GM19043 (cell line): ENCODE data around the gene GPRC5D.

Experiments used
- ATAC-seq: cut with Tn5 transposase; IDR thresholded peaks from one replicate; pipeline ENCODE4 v1.9.1; 2021; ENCODE audit warnings: low read depth; ENCODE audit not compliant: unreplicated experiment

Gene GPRC5D

DNA sequence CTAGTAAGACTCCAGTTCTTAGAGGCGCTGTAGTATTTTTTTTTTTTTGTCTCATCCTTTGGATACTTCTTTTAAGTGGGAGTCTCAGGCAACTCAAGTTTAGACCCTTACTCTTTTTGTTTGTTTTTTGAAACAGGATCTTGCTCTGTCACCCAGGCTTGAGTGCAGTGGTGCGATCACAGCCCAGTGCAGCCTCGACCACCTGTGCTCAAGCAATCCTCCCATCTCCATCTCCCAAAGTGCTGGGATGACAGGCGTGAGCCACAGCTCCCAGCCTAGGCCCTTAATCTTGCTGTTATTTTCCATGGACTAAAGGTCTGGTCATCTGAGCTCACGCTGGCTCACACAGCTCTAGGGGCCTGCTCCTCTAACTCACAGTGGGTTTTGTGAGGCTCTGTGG is 39.3 kb downstream of the GPRC5D start:
- no peak for ATAC-seq

DNA sequence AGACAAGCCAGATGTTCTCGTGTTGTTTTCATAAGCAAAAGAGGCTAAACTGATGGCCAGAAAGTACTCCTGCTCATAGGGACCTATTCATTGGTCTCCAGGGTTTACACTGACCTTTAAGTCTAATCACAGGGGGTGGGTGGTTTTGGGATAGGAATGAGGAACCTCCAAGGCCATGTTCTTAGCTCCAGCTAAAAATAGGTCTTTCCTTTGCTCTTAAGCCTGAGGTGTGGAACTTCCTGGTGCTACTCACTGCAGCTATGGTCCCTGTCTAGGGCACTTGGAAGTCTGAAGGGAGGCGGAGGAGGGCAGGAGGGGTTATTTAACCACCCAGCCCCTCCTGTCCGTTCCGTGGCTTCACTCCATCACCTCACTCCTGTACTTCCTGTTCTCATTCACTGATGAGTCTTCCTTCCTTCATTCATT is 42.0 kb downstream of the GPRC5D start:
- no peak for ATAC-seq

DNA sequence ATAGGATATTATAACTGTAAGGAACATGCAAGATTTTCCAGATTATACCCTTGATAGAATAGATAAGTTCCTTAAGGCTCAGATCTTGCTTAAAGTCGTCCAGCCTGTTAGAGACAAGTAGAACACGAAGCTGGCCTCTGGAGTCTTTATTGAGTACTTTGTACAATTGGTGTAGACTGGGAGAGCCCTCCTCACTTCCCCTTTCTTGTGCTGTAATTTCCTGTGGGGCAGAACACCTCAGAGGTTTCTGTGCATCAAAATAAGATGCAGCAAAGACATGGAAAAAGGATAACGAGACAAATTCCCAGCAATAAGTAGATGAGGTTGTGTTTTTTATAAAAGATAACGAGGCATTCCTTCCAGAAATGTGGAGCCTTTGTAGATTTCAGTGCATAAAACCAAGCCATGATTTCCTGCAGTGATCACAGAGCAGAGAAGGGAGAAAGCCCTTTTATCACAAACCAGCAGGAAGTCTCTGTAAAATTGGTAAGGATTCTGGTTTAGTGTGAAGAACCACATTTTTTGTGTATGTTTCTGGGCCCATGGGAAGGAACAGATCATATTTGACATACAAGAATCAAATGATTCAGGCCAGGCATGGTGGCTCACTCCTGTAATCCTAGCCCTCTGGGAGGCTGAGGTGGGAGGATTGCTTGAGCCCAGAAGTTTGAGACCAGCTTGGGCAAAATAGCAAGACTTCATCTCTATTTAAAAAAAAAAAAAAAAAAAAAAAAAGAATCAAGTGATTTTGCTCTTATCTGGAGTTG is 42.6 kb downstream of the GPRC5D start:
- ATAC-seq, result peak; percentile 83

DNA sequence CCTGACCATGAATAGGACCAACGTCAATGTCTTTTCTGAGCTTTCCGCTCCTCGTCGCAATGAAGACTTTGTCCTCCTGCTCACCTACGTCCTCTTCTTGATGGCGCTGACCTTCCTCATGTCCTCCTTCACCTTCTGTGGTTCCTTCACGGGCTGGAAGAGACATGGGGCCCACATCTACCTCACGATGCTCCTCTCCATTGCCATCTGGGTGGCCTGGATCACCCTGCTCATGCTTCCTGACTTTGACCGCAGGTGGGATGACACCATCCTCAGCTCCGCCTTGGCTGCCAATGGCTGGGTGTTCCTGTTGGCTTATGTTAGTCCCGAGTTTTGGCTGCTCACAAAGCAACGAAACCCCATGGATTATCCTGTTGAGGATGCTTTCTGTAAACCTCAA is 43.3 kb downstream of the GPRC5D start:
- ATAC-seq, result no peak

DNA sequence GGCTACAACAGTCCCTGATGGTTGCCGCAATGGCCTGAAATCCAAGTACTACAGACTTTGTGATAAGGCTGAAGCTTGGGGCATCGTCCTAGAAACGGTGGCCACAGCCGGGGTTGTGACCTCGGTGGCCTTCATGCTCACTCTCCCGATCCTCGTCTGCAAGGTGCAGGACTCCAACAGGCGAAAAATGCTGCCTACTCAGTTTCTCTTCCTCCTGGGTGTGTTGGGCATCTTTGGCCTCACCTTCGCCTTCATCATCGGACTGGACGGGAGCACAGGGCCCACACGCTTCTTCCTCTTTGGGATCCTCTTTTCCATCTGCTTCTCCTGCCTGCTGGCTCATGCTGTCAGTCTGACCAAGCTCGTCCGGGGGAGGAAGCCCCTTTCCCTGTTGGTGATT is 43.7 kb downstream of the GPRC5D start:
- no peak for ATAC-seq

DNA sequence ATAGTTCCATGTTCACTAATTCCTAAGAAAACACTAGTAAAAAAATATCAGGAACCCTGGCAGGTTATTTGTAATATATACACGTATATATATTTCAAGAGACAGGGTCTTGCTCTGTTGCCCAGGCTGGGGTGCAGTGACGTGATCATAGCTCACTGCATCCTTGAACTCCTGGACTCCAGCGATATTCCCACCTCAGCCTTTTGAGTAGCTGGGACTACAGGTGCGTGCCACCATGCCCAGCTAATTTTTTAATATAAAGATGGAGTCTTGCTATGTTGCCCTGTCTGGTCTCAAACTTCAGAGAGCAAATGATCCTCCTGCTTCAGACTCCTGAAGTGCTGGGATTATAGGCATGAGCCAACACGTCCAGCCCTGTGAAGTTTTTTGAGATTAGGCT is 44.4 kb downstream of the GPRC5D start:
- no peak for ATAC-seq

DNA sequence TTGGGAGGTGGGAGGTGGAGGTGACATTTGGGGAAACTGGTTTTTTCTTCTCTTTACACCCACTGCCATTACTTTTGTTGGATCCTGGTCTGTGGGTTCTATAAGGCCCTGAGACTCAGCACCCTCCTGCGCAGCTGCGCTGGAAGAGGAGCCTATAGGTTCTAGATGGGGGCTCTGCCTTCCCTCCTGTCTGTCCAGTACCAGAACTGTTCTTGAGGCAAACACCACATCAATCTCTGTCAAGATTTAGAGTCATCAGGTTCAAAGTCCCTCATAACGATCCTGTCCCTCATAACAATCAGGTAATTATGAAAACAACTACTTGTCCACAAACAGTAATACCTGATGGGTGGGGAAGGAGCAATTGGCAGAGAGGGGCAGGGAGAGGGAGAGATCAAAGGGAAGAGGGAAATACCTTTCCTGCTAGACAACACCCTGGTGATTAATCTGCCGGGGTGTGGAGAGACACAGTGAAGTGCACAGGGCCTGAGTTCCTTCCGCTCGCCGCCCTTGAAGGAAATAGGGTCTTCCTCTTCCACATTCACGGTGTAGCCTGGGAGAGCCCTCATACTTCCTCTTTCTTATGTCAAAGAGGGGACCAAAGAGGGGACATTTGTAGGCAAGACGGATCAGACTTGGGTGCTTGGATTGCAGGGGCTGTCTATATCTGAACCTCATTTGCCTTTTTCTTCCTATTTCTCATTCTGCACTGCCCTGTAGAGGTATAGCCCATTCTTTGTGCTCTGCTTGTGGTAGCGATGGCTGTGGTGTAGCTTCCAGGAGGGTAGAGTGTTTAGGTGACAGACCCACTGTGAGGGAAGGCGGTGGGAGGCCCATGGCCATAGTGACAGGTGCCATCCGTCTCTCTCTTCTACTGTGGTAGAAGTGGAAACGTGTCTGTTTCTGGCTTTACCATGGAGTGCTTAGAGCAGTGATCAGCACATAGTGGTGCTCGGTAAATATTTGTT is 48.0 kb downstream of the GPRC5D start:
- ATAC-seq, result no peak

DNA sequence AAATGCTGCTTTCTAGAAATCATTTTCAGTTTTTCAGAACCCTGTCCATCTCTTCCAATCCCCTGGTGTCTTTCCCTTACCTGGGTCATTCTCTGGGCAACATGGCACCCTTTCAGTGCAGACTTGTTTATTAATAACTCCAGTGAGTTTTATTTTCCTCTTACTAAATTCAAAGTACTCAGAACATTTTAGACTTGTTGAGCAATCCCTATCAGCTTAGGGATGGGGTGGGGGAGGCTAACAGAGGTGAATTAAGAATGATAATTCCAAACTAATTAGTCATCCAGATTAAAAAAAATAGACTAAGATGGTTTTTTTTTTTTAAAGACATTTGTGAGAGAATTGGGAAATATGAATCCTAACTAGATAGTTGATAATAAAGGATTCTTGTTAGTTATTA is 49.9 kb downstream of the GPRC5D start:
- no peak for ATAC-seq

DNA sequence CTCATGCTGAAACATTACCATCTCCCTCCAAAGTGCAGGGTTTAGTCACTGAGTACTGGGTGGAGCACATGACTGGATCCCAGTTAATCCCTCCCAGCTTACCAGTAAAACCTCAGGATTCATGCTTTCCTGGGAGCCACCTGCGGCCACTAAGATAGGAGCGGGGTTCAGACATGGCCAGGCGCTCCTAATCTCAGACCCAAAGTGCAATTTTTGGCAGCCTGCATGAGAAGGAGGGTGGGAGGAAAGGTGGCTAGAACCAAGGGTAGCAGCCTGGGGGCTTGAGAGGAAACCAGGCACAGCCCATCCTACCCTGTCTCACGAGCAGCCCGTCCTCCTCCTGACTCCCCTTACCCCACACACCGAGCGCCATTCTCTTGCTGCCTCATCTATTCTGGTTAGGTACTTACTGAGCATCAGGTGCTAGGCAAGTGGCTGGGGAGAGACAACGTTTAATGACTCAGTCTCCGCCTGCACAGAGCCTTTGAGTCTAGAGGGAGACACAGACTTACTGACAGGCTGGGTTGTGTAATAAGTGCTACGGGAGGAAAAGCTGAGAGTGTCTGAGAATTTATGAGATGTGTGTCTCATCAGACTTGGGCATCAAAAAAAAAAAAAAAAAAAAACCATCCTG is 50.7 kb downstream of the GPRC5D start:
- ATAC-seq, result no peak

DNA sequence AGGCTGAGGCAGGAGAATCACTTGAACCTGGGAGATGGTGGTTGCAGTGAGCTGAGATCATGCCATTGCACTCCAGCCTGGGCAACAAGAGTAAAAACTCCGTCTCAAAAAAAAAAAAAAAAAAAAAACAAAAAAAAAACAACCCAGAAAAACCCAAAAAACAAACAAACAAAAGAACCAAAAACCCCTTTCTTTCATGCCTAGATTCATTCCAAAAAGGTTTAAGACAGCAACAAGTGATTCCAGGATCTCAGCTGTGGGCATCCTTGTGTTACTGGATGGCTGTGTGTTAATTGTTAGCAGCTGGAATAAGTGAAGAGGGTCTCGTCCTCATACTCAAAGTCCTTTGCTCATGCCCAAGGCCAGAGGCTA is 51.2 kb downstream of the GPRC5D start:
- ATAC-seq, result no peak

DNA sequence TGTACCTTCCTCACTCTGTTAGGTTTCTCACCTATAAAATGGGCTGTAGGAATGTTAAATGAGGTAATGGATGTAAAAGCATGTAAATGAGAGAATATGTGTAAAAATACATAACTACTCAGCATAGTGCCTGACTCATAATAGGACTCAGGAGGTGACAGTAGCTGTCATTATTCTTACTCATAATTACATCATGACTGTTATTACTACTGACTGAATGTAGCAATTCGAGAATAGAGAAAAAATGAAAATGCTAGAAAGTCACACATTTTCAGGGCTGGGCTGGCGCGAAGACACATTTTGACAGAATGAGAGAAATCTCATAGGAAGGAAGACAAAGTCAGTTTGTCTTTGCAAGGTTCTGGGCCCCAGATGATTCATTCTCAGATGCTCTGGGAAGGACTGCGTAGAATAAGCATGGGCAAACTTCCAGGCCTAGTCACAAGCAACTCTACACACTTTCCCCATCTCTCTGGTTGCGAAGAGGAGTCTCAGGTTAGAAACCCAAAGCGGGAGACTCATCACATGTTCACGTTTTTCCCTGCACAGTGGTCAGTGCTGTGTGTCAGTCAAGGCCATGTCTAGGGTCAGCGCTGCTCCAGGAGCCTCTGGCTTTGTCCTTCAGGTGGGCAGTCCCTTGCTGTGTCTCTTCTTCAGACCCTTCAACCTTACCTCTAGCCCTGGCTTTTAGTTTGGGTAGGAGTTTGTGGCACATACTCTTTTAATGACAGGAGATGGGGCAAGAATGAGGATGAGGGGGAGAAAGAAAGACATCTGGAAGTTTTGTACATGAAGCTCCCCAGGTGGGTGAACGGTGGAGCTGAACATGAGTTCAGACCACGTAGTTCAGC is 52.2 kb downstream of the GPRC5D start:
- ATAC-seq, result peak; percentile 72

DNA sequence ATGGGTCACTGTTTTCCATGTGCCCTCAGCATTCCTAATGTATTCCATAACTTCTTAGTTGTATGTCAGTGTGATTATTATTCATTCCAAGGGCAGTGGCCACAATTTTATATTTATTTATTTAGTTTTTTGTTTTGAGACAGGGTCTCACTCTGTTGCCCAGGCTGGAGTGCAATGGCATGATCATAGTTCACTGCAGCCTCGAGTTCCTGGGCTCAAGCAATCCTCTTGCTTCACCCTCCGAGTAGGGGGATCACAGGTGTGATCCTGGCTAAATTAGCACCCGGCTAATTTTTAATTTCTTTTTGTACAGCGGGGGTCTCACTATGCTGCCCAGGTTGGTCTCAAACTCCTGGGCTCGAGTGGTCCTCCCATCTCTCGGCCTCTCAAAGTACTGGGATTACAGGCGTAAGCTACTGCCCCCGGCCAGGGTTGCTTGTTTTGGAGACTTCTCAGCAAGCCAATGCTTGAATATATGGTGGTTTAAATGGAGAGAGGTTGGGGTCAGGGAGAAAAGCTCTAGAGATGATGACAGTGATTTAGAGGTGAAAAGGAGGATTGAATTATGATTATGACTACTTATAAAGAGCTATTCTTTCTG is 53.0 kb downstream of the GPRC5D start:
- no peak for ATAC-seq

DNA sequence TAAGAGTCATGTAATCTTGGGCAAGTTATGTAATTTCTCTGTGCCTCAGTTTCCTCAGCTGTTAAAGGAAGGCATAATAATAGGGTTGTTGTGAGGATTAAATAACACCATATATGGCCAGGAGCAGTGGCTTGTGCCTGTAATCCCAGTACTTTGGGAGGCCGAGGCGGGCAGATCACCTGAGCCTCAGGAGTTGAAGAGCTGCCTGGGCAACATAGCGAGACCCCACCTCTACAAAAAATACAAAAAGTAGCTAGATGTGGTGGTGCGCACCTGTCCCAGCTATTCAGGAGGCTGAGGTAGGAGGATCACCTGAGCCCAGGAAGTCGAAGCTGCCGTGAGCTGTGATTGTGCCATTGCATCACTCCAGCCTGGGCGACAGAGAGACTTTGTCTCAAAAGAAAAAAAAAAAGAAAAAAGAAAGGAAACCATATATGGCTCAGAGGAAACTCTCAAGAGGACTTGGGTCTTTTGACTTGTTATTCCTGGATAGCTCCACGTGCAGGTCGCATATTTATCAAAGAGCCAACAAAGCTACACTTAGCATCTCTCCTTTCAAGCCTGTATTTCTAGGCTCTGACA is 53.7 kb downstream of the GPRC5D start:
- no peak for ATAC-seq

DNA sequence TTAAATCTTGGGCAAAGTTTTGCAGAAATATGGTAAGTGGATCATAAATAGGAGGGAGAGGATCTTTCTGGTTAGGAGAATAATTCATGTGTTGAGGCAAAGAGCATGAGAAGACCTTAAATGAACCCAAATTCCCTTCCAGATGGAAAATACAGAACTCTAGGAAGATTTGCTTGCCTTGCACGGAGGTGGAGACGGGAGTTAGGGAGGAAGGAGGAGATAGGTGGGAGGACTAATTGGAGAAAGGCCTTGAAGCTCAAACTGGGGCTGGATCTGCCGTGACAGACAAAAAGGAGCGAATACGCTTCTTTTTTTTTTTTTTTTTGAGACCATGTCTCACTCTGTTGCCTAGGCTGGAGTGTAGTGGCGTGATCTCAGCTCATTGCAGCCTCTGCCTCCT is 54.7 kb downstream of the GPRC5D start:
- no peak for ATAC-seq

DNA sequence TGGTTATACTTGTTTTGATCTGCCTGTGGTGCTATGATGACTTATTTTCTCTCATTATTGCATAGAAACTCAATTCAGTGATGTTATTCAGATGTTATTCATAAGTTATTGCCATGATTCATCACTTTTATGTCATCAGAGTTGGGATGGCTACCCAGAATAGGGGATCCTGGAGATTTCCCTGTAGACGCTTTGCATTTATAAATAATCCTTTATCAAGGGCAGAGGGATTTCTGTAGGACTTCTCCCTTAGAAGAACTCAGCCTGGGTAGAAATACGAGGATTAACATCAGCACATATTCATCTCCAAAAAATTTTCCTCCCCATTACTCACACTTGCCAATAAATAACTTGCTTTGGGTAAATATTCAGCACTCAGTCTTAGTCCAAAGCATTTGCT is 55.7 kb downstream of the GPRC5D start:
- no peak for ATAC-seq

DNA sequence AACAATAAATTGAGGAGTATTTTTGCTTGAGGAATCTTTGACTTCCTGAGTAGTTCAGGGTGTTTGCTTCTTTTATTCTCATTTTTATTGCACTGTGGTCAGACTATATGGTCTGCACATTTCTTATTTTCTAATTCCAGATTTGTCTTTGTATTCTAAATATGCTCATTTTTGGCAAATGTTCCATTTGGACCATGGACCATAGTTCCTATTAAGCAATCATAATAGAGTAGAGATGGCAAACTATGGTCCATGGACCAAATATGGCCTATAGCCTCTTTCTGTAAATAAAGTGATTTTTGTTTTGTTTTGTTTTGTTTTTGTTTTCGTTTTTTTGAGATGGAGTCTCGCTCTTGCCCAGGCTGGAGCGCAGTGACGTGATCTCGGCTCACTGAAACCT is 58.5 kb downstream of the GPRC5D start:
- ATAC-seq, result no peak

DNA sequence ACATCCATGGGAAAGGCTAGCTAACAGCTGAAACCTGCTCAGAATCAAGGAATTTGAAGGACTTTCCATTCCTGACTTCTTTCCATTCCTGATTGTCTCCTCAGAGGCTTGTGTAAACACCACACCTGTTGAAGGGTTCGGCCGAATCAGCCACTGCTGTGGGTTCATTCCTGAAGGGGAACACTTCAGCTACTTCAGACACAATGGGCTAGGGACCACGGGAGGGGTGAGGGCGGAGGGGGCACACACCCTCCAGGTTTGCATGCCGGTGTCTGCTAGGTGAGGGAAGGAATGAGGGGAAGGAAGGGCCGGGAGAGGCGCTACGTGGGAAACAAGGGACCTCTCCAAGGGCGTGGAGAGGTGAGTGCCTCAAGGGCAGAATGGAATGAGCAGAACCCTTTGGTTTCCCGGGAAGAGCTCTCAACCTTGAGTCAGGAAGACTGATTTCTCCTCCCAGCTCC is 59.3 kb downstream of the GPRC5D start:
- no peak for ATAC-seq

DNA sequence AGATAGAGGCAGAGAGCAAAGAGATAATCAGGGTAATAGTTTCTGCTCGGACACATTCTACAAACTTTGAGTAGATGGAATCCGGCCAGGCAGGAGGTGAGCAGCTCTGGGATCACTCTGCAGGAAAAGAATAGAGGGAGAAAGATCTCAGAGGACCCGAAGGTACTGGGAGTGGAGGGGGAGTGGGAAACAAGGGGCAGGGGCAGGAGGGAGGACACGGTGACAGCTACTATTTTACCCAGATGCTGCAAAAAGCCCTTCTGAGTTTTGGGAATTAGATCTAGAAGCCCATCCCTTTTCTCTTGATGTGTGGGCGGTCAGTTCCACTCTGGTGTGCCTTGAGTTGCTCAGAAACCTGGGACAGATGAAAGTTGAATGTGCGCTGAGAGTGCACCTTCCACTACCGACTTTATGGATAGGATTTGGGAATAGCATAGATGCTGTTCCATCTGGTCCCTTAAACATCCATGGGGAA is 60.1 kb downstream of the GPRC5D start:
- no peak for ATAC-seq

DNA sequence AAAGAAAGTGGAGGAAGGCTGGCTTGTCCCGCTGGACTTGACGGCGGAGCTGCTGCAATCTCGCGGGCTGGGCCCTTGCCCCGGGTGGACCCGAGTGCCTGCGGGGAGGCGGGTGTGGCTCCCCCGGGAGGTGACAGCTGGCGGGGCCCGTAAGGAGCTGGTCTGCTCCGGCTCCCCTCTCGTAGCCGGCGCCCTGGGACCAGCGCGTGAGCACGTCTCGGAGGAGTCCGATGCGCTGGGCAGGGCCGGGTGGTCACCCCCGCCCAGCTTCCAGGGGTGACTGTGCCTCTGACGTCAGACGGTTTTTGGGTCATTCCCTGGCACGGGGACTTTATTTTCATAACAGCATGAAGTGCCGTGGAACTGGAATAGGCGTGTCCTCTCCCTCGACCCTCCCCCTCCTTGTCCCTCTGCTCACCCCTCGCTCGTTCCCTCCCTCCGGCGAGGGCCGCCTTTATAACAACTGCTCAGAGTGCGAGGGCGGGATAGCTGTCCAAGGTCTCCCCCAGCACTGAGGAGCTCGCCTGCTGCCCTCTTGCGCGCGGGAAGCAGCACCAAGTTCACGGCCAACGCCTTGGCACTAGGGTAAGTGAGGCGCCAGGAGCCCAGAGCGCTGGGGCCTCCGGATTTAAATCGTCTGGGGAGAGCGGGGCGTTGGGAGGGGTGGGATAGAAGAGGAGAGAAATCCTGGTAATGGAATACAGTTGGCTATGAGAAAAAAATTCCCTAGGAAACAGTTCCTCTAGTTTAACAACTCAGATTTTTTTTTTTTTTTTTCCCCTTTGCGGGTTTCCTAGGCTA is 60.7 kb downstream of the GPRC5D start, which contains the start of gene GPRC5A:
Gene GPRC5A, plus strand, starts transcription at position 483 of the 801 bp plus-strand sequence. CDS start 16,688 bp downstream, outside the sequence.
- ATAC-seq, result no peak
